Liver (tissue), 2 donors: ENCODE results near the gene OLIG1.

Experiments used
- CTCF ChIP-seq: fragments of 150-350 bp; IDR thresholded peaks from 2 replicates; pipeline ENCODE4 v1.5.1; 2017; ENCODE audit warnings: improper control_type of control experiment, low read depth, low read length; ENCODE audit not compliant: missing input control
- REST ChIP-seq: IDR thresholded peaks from 2 replicates; pipeline ENCODE4 v1.6.1; 2016; ENCODE audit warnings: antibody characterized with exemption, mild to moderate bottlenecking
- YY1 ChIP-seq: IDR thresholded peaks from 2 replicates; pipeline ENCODE4 v1.6.1; 2016; ENCODE audit warnings: antibody characterized with exemption, mild to moderate bottlenecking
- donor health status: healthy.

- TF ChIP-seq YY1 (no peak), CTCF (no peak), REST (no peak)
These were observed 19.6 kb downstream of the OLIG1 start for GRCh38 chr21:33089395-33090119.
